B cell (primary cell): ENCODE results near the gene CLOCK.

Source experiments
- EZH2 ChIP-seq: IDR thresholded peaks from 2 replicates; pipeline ENCODE4 v1.6.1; 2012; ENCODE audit warnings: borderline replicate concordance, low read depth, mild to moderate bottlenecking, moderate library complexity, low read length; ENCODE audit not compliant: insufficient read depth, poor library complexity, severe bottlenecking
- TF ChIP-seq, protein P1 (sequence below): fragments of 200-600 bp; IDR thresholded peaks from one replicate; pipeline ENCODE4 v1.8.0; 2022; ENCODE audit warnings: antibody characterized with exemption, mild to moderate bottlenecking

DNA sequence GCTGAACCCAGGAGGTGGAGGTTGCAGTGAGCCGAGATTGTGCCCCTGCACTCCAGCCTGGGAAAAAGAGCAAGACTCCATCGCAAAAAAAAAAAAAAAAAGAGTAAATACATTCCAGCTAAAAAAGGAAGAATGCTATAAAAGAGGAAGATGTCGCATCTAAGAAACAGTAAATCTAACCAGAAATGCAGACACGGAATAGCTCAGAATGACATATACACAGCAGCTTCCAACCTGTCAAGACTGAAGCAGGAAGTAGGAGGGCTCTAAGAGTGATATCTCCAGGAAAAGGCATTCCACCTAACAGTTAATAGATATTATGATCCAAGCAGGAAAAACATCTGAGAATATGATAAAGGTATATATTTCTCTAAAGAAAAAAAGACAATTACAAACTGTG is 16.0 kb downstream of the CLOCK start:
- no peak for TF ChIP-seq EZH2
- TF ChIP-seq, protein P1, sequence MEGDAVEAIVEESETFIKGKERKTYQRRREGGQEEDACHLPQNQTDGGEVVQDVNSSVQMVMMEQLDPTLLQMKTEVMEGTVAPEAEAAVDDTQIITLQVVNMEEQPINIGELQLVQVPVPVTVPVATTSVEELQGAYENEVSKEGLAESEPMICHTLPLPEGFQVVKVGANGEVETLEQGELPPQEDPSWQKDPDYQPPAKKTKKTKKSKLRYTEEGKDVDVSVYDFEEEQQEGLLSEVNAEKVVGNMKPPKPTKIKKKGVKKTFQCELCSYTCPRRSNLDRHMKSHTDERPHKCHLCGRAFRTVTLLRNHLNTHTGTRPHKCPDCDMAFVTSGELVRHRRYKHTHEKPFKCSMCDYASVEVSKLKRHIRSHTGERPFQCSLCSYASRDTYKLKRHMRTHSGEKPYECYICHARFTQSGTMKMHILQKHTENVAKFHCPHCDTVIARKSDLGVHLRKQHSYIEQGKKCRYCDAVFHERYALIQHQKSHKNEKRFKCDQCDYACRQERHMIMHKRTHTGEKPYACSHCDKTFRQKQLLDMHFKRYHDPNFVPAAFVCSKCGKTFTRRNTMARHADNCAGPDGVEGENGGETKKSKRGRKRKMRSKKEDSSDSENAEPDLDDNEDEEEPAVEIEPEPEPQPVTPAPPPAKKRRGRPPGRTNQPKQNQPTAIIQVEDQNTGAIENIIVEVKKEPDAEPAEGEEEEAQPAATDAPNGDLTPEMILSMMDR: no peak
